NB4 (cell line): ENCODE data around the gene MGAT4B.

Experiments used
- CTCF ChIP-seq: IDR thresholded peaks from one replicate; pipeline ENCODE4 v1.5.1; 2012; ENCODE audit warnings: low read depth, low read length
- MAX ChIP-seq: IDR thresholded peaks from 2 replicates; pipeline ENCODE4 v1.6.1; 2011; ENCODE audit warnings: low read depth, low read length
- POLR2A ChIP-seq: IDR thresholded peaks from 2 replicates; pipeline ENCODE4 v1.6.1; 2011; ENCODE audit warnings: mild to moderate bottlenecking; ENCODE audit not compliant: insufficient read length; ENCODE audit errors: extremely low read depth

- TF ChIP-seq POLR2A (no peak), CTCF (no peak), MAX (no peak)
Measured at GRCh38 chr5:179799644-179799973, 7.1 kb downstream of the MGAT4B start.
